ENCODE results near the gene EDEM3.

Gene EDEM3

GRCh38 chr1:184665360-184665759, 89.3 kb downstream of the EDEM3 start:
- no peak for FAIRE-seq

- FAIRE-seq: no peak
Observed at GRCh38 chr1:184664661-184665060, 90.0 kb downstream of the EDEM3 start.

GRCh38 chr1:184664042-184664660, 90.5 kb downstream of the EDEM3 start:
- FAIRE-seq: peak; percentile 68

- FAIRE-seq: peak; percentile 75
Observed at GRCh38 chr1:184661801-184662200, 92.9 kb downstream of the EDEM3 start.

- no peak for FAIRE-seq
Observed at GRCh38 chr1:184660462-184661191, 94.0 kb downstream of the EDEM3 start.

GRCh38 chr1:184658055-184658454, 96.6 kb downstream of the EDEM3 start:
- FAIRE-seq: no peak

- no peak for FAIRE-seq
Observed at GRCh38 chr1:184656221-184656620, 98.4 kb downstream of the EDEM3 start.

GRCh38 chr1:184655185-184655584, 99.5 kb downstream of the EDEM3 start:
- no peak for FAIRE-seq

- no peak for FAIRE-seq
Observed at GRCh38 chr1:184650177-184650866, 104.3 kb downstream of the EDEM3 start.

- no peak for FAIRE-seq
Observed at GRCh38 chr1:184649451-184649888, 105.2 kb downstream of the EDEM3 start.

GRCh38 chr1:184648856-184649201, 105.8 kb downstream of the EDEM3 start:
- no peak for FAIRE-seq

GRCh38 chr1:184648160-184648855, 106.3 kb downstream of the EDEM3 start:
- FAIRE-seq: no peak

- FAIRE-seq: no peak
Observed at GRCh38 chr1:184647471-184647870, 107.2 kb downstream of the EDEM3 start.

GRCh38 chr1:184646824-184647223, 107.8 kb downstream of the EDEM3 start:
- no peak for FAIRE-seq

GRCh38 chr1:184646178-184646701, 108.4 kb downstream of the EDEM3 start:
- FAIRE-seq: no peak

- no peak for FAIRE-seq
Observed at GRCh38 chr1:184644771-184645170, 109.9 kb downstream of the EDEM3 start.

GRCh38 chr1:184643661-184644060, 111.0 kb downstream of the EDEM3 start:
- no peak for FAIRE-seq

- FAIRE-seq: no peak
Observed at GRCh38 chr1:184641894-184642293, 112.8 kb downstream of the EDEM3 start.

- FAIRE-seq: no peak
Observed at GRCh38 chr1:184640505-184640904, 114.2 kb downstream of the EDEM3 start.

Measured in TTC549 (cell line).